ENCODE data around the gene C5orf52. TPM values are rescaled to one million over a fixed set of nuclear protein-coding genes. Genes with fewer than 3 reads are reported as not detected.
"Not testable (repeated sequence)": the region's sequence is repeated elsewhere in the genome, so short reads cannot be mapped to it uniquely, and the experiment has no call there.

The C5orf52 gene
- total RNA-seq, 1 donor from 2014 or later = 0.42 TPM

DNA sequence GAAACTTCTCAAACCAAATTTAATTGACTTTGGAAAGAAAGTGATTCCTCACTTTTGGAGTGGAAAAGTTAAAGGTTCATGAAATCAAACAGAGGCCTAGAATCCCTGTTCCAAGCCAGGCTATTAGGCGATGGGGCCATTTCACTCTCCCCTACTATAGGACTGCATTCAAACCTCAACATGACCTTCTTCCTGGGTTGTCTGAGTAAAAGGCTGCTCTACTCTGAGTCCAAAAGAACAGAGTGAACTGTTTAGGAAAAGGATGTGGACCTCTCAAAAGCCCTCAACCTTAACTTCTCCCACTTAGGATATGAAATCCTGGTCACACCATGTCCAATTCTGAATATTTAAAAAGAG is 15.8 kb downstream of the C5orf52 start:
- peaks cover 3% of the 10 kb centered on the region for H3K27me3 Mint-ChIP-seq
- H3K36me3 Mint-ChIP-seq (ENCODE audit: low read depth) = no peaks in the 10 kb centered on the region
- no peak overlapping the region for H3K4me3 Mint-ChIP-seq
- H3K27ac Mint-ChIP-seq = no peak overlapping the region
- DNase-seq = no peak
- intact Hi-C loops (cut with micrococcal nuclease) = no loop called here
- H3K9me3 Mint-ChIP-seq = peaks cover 4% of the 10 kb centered on the region
- no peaks in the 10 kb centered on the region for H3K4me1 Mint-ChIP-seq

- Mint-ChIP-seq H3K9me3 (peaks cover 7% of the 10 kb centered on the region), H3K4me1 (no peaks in the 10 kb centered on the region), H3K27me3 (peaks cover 2% of the 10 kb centered on the region), H3K4me3 (no peak overlapping the region), H3K36me3 (ENCODE audit: low read depth) (no peaks in the 10 kb centered on the region), H3K27ac (no peak overlapping the region)
- DNase-seq = peak; percentile 62
- intact Hi-C loops (cut with micrococcal nuclease) = no loop called here
Measured at GRCh38 chr5:157689942-157690689, 18.8 kb downstream of the C5orf52 start.

- Mint-ChIP-seq H3K27ac (no peak overlapping the region), H3K4me1 (no peaks in the 10 kb centered on the region), H3K36me3 (ENCODE audit: low read depth) (no peaks in the 10 kb centered on the region), H3K27me3 (peaks cover 2% of the 10 kb centered on the region), H3K4me3 (no peak overlapping the region), H3K9me3 (peaks cover 8% of the 10 kb centered on the region)
- no peak for DNase-seq
- intact Hi-C loops (cut with micrococcal nuclease) = no loop called here
Measured at GRCh38 chr5:157690690-157691433, 19.5 kb downstream of the C5orf52 start.

DNA sequence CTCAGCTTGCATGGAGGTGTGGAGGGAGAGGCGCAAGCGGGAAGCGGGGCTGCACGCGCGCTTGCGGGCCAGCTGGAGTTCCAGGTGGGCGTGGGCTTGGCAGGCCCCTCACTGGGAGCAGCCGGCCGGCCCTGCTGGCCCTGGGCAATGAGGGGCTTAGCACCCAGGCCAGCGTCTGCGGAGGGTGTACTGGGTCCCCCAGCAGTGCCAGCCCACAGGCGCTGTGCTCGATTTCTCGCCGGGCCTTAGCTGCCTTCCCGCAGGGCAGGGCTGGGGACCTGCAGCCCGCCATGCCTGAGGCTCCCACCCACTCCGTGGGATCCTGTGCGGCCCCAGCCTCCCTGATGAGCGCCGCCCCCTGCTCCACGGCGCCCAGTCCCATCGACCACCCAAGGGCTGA is 22.5 kb downstream of the C5orf52 start:
- H3K4me3 Mint-ChIP-seq; H3K36me3 Mint-ChIP-seq (ENCODE audit: low read depth); H3K27ac Mint-ChIP-seq; H3K27me3 Mint-ChIP-seq; DNase-seq; H3K4me1 Mint-ChIP-seq; intact Hi-C loops (cut with micrococcal nuclease): not testable (repeated sequence)
- H3K9me3 Mint-ChIP-seq = peaks cover 19% of the 10 kb centered on the region

- intact Hi-C loops (cut with micrococcal nuclease); H3K36me3 Mint-ChIP-seq (ENCODE audit: low read depth); H3K4me1 Mint-ChIP-seq; H3K4me3 Mint-ChIP-seq; H3K27ac Mint-ChIP-seq; H3K27me3 Mint-ChIP-seq; DNase-seq: not testable (repeated sequence)
- peaks cover 16% of the 10 kb centered on the region for H3K9me3 Mint-ChIP-seq
Measured at GRCh38 chr5:157696154-157696553, 24.8 kb downstream of the C5orf52 start.

DNA sequence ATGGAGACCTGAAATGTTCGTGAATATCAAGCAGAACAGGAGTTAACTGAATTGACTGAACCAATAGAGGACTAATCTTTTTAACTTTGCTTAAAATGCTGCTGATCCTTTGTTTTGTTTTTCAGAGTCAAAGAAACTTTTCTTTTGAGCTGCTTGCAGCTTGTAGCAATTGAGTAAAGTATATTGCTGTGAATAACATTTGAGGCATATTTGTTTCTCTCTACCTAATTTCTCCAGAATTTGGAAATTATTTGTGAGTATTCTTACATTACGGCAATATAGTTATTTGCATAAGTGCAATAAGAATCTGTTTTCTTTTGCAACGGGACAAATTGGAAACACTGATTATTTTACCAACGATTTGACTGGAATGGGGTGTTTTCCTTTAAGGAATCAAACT is 27.3 kb downstream of the C5orf52 start:
- H3K9me3 Mint-ChIP-seq = peaks cover 16% of the 10 kb centered on the region
- intact Hi-C loops (cut with micrococcal nuclease); H3K36me3 Mint-ChIP-seq (ENCODE audit: low read depth); H3K4me1 Mint-ChIP-seq; H3K27ac Mint-ChIP-seq; DNase-seq; H3K4me3 Mint-ChIP-seq: not testable (repeated sequence)
- peaks cover 11% of the 10 kb centered on the region for H3K27me3 Mint-ChIP-seq

DNA sequence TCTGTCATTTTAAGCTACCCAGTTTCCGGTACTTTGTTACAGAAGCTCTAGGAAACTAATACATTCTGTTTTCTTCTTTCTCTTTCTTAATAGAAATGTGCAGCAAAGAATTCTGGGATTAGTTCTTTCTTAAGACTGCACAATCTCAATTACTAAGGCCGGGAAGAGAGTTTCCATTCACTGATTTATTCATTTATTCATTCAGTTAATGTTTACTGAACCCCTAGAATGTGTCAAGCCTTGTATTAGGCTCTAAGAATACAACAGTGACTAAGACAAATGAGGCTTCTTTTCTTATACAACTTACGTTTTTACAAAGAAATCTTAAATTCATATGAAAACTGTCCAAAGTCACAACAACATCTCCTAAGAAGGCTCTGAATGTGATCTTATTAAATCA is 32.4 kb downstream of the C5orf52 start:
- Mint-ChIP-seq H3K27me3 (peaks cover 19% of the 10 kb centered on the region), H3K4me1 (no peaks in the 10 kb centered on the region), H3K9me3 (peaks cover 3% of the 10 kb centered on the region), H3K4me3 (no peak overlapping the region), H3K36me3 (ENCODE audit: low read depth) (peaks cover under 1% of the 10 kb centered on the region), H3K27ac (no peak overlapping the region)
- DNase-seq = no peak
- intact Hi-C loops (cut with micrococcal nuclease) = no loop called here

- Mint-ChIP-seq H3K9me3 (no peaks in the 10 kb centered on the region), H3K4me1 (peaks cover 6% of the 10 kb centered on the region), H3K27ac (no peak overlapping the region), H3K4me3 (no peak overlapping the region), H3K36me3 (ENCODE audit: low read depth) (peaks cover 1% of the 10 kb centered on the region), H3K27me3 (peaks cover 13% of the 10 kb centered on the region)
- intact Hi-C loops (cut with micrococcal nuclease) = no loop called here
- no peak for DNase-seq
Measured at GRCh38 chr5:157708866-157709265, 37.5 kb downstream of the C5orf52 start.

- peaks cover 7% of the 10 kb centered on the region for H3K4me1 Mint-ChIP-seq
- intact Hi-C loops (cut with micrococcal nuclease) = no loop called here
- H3K27me3 Mint-ChIP-seq = peaks cover 10% of the 10 kb centered on the region
- H3K36me3 Mint-ChIP-seq (ENCODE audit: low read depth) = peaks cover 1% of the 10 kb centered on the region
- no peak overlapping the region for H3K27ac Mint-ChIP-seq
- no peak overlapping the region for H3K4me3 Mint-ChIP-seq
- no peaks in the 10 kb centered on the region for H3K9me3 Mint-ChIP-seq
- no peak for DNase-seq
Measured at GRCh38 chr5:157709346-157709745, 38.0 kb downstream of the C5orf52 start.

- H3K9me3 Mint-ChIP-seq = no peaks in the 10 kb centered on the region
- DNase-seq = no peak
- intact Hi-C loops (cut with micrococcal nuclease) = no loop called here
- peaks cover 13% of the 10 kb centered on the region for H3K4me1 Mint-ChIP-seq
- H3K27me3 Mint-ChIP-seq = peaks cover 4% of the 10 kb centered on the region
- peaks cover 1% of the 10 kb centered on the region for H3K36me3 Mint-ChIP-seq (ENCODE audit: low read depth)
- H3K27ac Mint-ChIP-seq = no peak overlapping the region
- H3K4me3 Mint-ChIP-seq = no peak overlapping the region
Measured at GRCh38 chr5:157710431-157710830, 39.1 kb downstream of the C5orf52 start.

- H3K27ac Mint-ChIP-seq = no peak overlapping the region
- intact Hi-C loops (cut with micrococcal nuclease) = no loop called here
- no peak for DNase-seq
- H3K4me1 Mint-ChIP-seq = peaks cover 13% of the 10 kb centered on the region
- peaks cover 1% of the 10 kb centered on the region for H3K36me3 Mint-ChIP-seq (ENCODE audit: low read depth)
- peaks cover 4% of the 10 kb centered on the region for H3K27me3 Mint-ChIP-seq
- no peak overlapping the region for H3K4me3 Mint-ChIP-seq
- H3K9me3 Mint-ChIP-seq = no peaks in the 10 kb centered on the region
Measured at GRCh38 chr5:157710882-157711281, 39.5 kb downstream of the C5orf52 start.

DNA sequence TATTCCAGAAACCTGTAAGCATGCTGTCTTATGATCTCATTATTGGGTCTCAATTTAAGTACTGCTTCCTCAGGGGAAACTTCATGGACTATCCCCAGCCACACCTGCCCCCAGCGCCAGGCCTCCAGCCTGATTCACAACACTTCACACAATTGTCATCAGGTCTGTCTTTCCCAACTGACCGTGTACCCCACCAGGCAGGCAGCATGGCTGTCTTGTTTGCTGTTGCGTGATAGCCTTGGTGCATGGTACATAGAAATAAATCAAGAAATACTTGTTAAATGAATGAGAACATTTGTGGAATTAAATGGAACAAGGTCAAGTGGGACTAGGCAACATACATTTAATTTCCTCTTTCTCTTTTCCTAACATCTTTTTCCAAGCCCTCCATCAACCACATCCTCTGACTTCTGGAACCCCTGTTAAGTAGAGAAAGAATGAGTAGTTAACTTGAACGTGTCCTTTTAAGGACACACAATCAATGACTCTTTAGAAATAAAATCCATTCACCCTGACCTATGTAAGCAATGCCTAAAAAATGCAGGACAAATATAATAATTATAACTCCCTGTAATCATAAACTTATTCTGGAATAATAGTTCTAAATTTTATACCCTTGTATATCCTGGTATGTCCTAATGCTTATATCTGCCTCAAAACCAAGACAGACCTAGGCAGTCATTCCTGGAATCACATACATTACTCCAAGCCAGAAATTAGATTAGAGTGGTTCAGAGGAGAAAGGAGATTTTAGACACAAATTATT is 42.7 kb downstream of the C5orf52 start:
- H3K27ac Mint-ChIP-seq = no peak overlapping the region
- intact Hi-C loops (cut with micrococcal nuclease) = no loop called here
- DNase-seq = no peak
- no peaks in the 10 kb centered on the region for H3K9me3 Mint-ChIP-seq
- H3K4me3 Mint-ChIP-seq = no peak overlapping the region
- peaks cover 35% of the 10 kb centered on the region for H3K4me1 Mint-ChIP-seq
- peaks cover 1% of the 10 kb centered on the region for H3K36me3 Mint-ChIP-seq (ENCODE audit: low read depth)
- peaks cover 1% of the 10 kb centered on the region for H3K27me3 Mint-ChIP-seq

DNA sequence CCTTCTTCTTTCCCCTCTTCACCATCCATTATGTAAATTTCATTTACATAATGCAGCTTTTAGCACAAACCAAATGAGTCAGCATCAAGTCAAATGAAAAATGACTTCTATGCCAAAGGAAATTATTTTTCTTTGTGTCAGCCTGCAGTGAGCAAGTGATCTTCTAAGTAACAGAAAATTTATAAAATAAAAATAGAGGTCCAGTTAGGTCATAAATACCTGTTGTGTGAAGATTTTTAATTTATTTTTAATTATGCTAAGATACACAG is 43.2 kb downstream of the C5orf52 start:
- intact Hi-C loops (cut with micrococcal nuclease) = no loop called here
- DNase-seq = no peak
- no peaks in the 10 kb centered on the region for H3K9me3 Mint-ChIP-seq
- no peak overlapping the region for H3K4me3 Mint-ChIP-seq
- H3K27me3 Mint-ChIP-seq = peaks cover 1% of the 10 kb centered on the region
- H3K4me1 Mint-ChIP-seq = peaks cover 35% of the 10 kb centered on the region
- no peak overlapping the region for H3K27ac Mint-ChIP-seq
- peaks cover 1% of the 10 kb centered on the region for H3K36me3 Mint-ChIP-seq (ENCODE audit: low read depth)

DNA sequence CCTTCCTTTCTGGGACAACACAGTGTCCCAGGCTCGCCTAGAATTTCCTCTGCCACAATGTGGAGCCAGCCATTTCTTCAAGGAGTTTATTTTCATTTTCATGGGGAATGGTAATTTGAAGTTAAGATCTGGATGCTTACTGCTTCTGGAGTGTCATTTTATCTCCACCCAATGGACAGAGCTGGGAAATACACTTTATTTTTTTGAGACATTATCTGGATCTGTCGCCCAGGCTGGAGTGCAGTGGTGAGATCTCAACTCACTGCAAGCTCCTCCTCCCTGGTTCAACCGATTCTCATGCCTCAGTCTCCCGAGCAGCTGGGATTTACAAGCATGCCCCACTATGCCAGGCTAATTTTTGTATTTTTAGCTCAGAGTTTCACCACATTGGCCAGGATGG is 47.2 kb downstream of the C5orf52 start:
- H3K9me3 Mint-ChIP-seq = peaks cover 5% of the 10 kb centered on the region

More for the DNA sequence above, 47.2 kb downstream of the C5orf52 start:
- Mint-ChIP-seq H3K4me1 (peaks cover 36% of the 10 kb centered on the region), H3K4me3 (peak overlapping the region; percentile 27), H3K27me3 (no peaks in the 10 kb centered on the region), H3K36me3 (ENCODE audit: low read depth) (peaks cover 2% of the 10 kb centered on the region), H3K27ac (peak overlapping the region; percentile 35)
- peak; percentile 72 for DNase-seq
- intact Hi-C loops (cut with micrococcal nuclease) = loop anchor here (1.0 to 5.0 kb wide), 5 partner anchors 49 to 376 kb away; no protein-coding TSS in a partner anchor
